Measurements from ENCODE around the gene SEMA4A.

Gene SEMA4A

DNA sequence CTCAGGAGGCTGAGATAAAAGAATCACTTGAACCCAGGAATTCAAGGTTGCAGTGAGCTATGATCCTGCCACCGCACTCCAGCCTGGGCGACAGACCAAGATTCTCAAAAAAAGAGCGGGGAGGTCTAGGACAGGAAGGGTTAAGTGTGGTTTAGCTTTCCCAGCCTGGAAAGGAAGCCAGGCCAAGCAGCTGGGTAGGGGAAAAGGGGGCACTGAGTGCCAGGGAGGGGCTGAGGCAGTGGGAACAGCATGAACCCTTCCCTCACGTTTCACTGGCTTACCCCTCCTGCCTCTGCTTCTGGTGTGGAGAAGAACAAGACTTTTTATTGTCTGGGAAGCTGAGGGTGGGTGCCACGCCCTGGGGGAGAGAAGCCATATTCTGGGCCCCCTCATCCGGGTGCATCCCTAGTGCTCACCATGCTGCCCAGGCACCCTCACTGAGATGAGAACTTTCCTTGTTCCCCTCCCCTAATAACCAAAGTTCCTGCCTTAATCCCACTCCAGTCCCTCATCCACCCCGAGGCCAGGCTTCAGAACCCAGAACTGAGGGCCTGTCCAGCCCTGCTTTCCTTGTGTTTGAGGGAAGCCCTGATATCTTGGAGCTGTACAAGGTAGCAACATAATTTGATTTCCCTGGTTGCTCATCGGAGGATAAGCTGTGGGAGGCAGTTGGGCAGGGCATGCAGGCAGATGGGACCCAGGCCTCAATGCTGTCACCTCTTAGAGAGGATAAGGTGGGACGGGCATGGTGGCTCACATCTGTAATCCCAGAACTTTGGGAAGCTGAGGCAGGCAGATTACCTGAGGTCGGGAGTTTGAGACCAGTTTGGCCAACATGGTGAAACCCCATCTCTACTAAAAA is 40.9 kb upstream of the SEMA4A start:
- no peaks in the 10 kb centered on the region; a peak in 1 of 3 replicates for H3K36me3 ChIP-seq (ENCODE audit: control insufficient read depth in 2 of 2, insufficient read depth in 1 of 2, low read length in 2 of 2)
- TF ChIP-seq ZNF341 (tag by site-specific recombination; IDR thresholded peaks at IDR 0.05; ENCODE audit: low read depth): peak; percentile 92
- TF ChIP-seq, protein P1, sequence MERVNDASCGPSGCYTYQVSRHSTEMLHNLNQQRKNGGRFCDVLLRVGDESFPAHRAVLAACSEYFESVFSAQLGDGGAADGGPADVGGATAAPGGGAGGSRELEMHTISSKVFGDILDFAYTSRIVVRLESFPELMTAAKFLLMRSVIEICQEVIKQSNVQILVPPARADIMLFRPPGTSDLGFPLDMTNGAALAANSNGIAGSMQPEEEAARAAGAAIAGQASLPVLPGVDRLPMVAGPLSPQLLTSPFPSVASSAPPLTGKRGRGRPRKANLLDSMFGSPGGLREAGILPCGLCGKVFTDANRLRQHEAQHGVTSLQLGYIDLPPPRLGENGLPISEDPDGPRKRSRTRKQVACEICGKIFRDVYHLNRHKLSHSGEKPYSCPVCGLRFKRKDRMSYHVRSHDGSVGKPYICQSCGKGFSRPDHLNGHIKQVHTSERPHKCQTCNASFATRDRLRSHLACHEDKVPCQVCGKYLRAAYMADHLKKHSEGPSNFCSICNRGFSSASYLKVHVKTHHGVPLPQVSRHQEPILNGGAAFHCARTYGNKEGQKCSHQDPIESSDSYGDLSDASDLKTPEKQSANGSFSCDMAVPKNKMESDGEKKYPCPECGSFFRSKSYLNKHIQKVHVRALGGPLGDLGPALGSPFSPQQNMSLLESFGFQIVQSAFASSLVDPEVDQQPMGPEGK (tag by site-specific recombination; IDR thresholded peaks at IDR 0.05): peak; percentile 18; the same call in 1 of the 2 replicates
- TF ChIP-seq RBAK (tag by site-specific recombination; IDR thresholded peaks at IDR 0.05): no peak
- no peaks in the 10 kb centered on the region for H3K9me3 ChIP-seq (ENCODE audit: control insufficient read depth, insufficient read depth, low read depth, low read length)
- no peak overlapping the region for H3K27ac ChIP-seq (ENCODE audit: extremely low read depth, low read depth, low read length)
- ChIA-PET POLR2A (interaction anchor here (1.3 to 5.5 kb wide), 4 partner anchors 10 to 100 kb away, joined by 3 to 63 read pairs (median 32); partner anchors contain the start of genes PMF1 and SLC25A44), CTCF (interaction anchor here (0.6 to 25.6 kb wide), 6 partner anchors 13 to 207 kb away, joined by 3 to 1029 read pairs (median 8); no protein-coding TSS in a partner anchor)
- peaks cover 4% of the 10 kb centered on the region for H3K4me1 ChIP-seq (ENCODE audit: control insufficient read depth, insufficient read depth, low read length)
- no peak overlapping the region for H3K4me3 ChIP-seq (ENCODE audit: low read depth, low read length)

DNA sequence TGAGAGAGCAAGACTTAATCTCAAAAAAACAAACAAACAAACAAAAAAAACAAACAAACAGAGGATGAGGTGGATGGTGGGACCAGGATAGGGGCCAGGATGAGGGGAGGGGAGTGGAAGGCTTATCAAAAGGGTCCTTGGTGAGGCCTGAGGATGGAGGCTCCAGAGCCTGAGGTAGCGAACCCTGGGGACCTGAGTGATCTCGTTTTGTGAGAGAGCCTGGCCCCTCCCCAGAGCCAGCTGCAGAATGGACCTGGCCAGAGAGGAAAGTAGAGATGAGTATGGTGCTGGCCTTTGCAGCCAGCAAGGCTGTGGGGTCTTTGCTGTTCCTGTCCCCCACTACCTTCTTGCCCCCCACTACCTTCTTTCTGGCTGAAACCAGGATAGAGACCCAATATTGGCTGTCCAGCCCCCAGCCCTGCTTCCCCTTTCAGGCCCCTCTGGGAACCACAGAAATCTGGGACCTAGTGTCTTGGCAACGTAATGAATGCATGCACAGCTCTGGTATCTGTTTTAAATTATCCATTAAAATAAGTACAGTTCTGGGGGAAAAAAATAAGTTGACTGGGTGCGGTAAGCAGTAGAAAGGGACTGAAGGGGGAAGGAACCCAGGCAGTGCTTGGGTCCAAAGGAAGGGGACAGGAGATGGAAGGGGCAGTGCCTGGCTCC is 40.0 kb upstream of the SEMA4A start:
- CTCF ChIA-PET: interaction anchor here (0.6 to 25.6 kb wide), 6 partner anchors 12 to 206 kb away, joined by 3 to 1029 read pairs (median 8); no protein-coding TSS in a partner anchor
- no peak overlapping the region for H3K27ac ChIP-seq (ENCODE audit: extremely low read depth, low read depth, low read length)
- POLR2A ChIA-PET: interaction anchor here (1.3 to 5.5 kb wide), 4 partner anchors 11 to 80 kb away, joined by 3 to 63 read pairs (median 32); partner anchors contain the start of gene SLC25A44

More for the DNA sequence above, 40.0 kb upstream of the SEMA4A start:
- peaks cover 4% of the 10 kb centered on the region for H3K4me1 ChIP-seq (ENCODE audit: control insufficient read depth, insufficient read depth, low read length)
- TF ChIP-seq, protein P2, sequence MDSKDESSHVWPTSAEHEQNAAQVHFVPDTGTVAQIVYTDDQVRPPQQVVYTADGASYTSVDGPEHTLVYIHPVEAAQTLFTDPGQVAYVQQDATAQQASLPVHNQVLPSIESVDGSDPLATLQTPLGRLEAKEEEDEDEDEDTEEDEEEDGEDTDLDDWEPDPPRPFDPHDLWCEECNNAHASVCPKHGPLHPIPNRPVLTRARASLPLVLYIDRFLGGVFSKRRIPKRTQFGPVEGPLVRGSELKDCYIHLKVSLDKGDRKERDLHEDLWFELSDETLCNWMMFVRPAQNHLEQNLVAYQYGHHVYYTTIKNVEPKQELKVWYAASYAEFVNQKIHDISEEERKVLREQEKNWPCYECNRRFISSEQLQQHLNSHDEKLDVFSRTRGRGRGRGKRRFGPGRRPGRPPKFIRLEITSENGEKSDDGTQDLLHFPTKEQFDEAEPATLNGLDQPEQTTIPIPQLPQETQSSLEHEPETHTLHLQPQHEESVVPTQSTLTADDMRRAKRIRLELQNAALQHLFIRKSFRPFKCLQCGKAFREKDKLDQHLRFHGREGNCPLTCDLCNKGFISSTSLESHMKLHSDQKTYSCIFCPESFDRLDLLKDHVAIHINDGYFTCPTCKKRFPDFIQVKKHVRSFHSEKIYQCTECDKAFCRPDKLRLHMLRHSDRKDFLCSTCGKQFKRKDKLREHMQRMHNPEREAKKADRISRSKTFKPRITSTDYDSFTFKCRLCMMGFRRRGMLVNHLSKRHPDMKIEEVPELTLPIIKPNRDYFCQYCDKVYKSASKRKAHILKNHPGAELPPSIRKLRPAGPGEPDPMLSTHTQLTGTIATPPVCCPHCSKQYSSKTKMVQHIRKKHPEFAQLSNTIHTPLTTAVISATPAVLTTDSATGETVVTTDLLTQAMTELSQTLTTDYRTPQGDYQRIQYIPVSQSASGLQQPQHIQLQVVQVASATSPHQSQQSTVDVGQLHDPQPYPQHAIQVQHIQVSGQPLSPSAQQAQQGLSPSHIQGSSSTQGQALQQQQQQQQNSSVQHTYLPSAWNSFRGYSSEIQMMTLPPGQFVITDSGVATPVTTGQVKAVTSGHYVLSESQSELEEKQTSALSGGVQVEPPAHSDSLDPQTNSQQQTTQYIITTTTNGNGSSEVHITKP (tag by site-specific recombination; IDR thresholded peaks at IDR 0.05): peak; percentile 94
- TF ChIP-seq GLIS1 (tag by site-specific recombination; IDR thresholded peaks at IDR 0.05) (peak; percentile 79), ZNF830 (tag by site-specific recombination; IDR thresholded peaks at IDR 0.05; ENCODE audit: low read depth) (no peak), SALL2 (tag by site-specific recombination; IDR thresholded peaks at IDR 0.05; ENCODE audit: borderline replicate concordance) (no peak), ZNF76 (tag by site-specific recombination; IDR thresholded peaks at IDR 0.05; ENCODE audit: borderline replicate concordance, low read depth) (no peak), ZBTB17 (tag by site-specific recombination; IDR thresholded peaks at IDR 0.05) (peak; percentile 31; the same call in 1 of the 2 replicates), ZNF366 (tag by site-specific recombination; conservative IDR thresholded peaks at IDR 0.05) (0 out of 2 replicates have a peak, but pooled peaks have one; percentile 18)
- TF ChIP-seq, protein P1 (tag by site-specific recombination; IDR thresholded peaks at IDR 0.05): peak; percentile 38; the same call in 1 of the 2 replicates
- no peaks in the 10 kb centered on the region for H3K9me3 ChIP-seq (ENCODE audit: control insufficient read depth, insufficient read depth, low read depth, low read length)
- H3K36me3 ChIP-seq (ENCODE audit: control insufficient read depth in 2 of 2, insufficient read depth in 1 of 2, low read length in 2 of 2): no peaks in the 10 kb centered on the region; a peak in 1 of 3 replicates
- no peak overlapping the region for H3K4me3 ChIP-seq (ENCODE audit: low read depth, low read length)

Data from HEK293 (cell line).